Measurements from ENCODE around the gene SYT1. TPM values are rescaled to one million over a fixed set of nuclear protein-coding genes. Genes with fewer than 3 reads are reported as not detected.
A peak's percentile ranks its signal among the peaks of the same experiment; 100 is the strongest.

SYT1 gene
- total and polyA plus RNA-seq, 8 donors: under 0.01 to 11.4 (median 0.88) TPM

DNA sequence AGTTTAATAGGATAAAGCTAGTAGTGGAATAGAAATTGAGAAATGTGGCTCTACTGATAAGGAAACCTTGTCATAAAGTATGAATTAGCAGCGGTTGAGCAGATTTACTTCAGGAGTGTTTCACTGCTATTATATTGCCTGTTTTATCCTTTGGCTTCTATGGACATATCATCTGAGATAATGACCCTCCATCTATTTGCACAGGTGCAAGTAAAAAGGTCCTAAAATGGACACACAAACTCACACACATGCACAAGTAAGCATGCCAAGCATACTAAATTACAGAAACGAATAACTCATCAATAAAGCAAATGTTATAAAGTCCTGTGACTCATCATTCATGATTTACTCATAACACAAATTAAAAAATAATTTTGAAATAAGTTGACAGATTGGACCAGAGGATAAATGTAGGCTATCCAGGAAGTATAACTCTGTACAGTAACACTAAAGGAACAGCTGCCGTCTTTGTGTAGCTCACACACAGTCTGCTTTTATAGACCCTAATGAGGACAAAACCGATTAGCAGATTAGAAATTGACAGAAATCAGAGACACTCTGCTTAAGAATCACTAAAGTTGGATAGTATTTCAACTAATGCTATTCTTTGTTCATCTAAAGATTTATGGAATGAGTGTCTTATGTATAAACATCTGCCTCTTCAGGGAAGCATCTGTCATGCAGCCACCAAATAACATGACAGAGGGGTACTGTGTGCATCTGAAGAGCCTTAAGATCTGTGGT lies 73.9 kb downstream of the SYT1 start:
- Histone ChIP-seq H3K36me3 (no peaks in the 10 kb centered on the region), H3K27ac (no peak overlapping the region), H3K27me3 (no peaks in the 10 kb centered on the region), H3K9me3 (no peaks in the 10 kb centered on the region), H3K4me3 (no peak overlapping the region), H3K4me1 (no peaks in the 10 kb centered on the region)
- intact Hi-C loops (cut with DNase I; ENCODE audit: low total_unique reads): no loop called here
- DNase-seq: no peak
- 58 to 65% (median 62%) methylated on average over 4 of the region's 4 CpGs for WGBS, 5 donors
- TF ChIP-seq POLR2AphosphoS5 (IDR thresholded peaks at IDR 0.05): no peak
- no peak for TF ChIP-seq POLR2A (IDR thresholded peaks at IDR 0.05)
- no peak for TF ChIP-seq EP300 (IDR thresholded peaks at IDR 0.05)
- TF ChIP-seq, protein P1, sequence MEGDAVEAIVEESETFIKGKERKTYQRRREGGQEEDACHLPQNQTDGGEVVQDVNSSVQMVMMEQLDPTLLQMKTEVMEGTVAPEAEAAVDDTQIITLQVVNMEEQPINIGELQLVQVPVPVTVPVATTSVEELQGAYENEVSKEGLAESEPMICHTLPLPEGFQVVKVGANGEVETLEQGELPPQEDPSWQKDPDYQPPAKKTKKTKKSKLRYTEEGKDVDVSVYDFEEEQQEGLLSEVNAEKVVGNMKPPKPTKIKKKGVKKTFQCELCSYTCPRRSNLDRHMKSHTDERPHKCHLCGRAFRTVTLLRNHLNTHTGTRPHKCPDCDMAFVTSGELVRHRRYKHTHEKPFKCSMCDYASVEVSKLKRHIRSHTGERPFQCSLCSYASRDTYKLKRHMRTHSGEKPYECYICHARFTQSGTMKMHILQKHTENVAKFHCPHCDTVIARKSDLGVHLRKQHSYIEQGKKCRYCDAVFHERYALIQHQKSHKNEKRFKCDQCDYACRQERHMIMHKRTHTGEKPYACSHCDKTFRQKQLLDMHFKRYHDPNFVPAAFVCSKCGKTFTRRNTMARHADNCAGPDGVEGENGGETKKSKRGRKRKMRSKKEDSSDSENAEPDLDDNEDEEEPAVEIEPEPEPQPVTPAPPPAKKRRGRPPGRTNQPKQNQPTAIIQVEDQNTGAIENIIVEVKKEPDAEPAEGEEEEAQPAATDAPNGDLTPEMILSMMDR (IDR thresholded peaks at IDR 0.05): no peak

DNA sequence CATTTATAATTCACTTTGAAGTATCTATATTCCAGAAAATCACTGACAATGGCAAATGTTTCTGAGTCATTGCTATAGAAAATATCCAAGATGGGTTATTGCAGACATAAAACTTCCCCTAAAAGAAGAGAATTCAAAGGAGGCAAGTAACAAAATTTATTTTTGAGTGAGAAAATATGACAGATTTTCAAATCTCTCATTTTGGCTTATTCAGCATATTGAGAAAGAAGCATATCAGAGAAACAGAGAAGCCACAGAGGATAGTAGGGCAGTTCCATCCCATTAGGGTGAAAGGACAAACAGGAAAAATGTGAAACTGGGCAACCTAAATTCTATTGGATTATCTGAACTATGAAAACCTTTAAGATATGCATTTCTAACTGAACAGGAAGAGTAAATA lies 85.0 kb downstream of the SYT1 start:
- H3K9me3 ChIP-seq: no peaks in the 10 kb centered on the region
- intact Hi-C loops (cut with DNase I; ENCODE audit: low total_unique reads): no loop called here
- no peak overlapping the region for H3K4me3 ChIP-seq
- DNase-seq: no peak
- H3K36me3 ChIP-seq: no peaks in the 10 kb centered on the region
- no peaks in the 10 kb centered on the region for H3K27me3 ChIP-seq
- no peak overlapping the region for H3K27ac ChIP-seq
- H3K4me1 ChIP-seq: no peaks in the 10 kb centered on the region
- no peak for TF ChIP-seq POLR2AphosphoS5 (IDR thresholded peaks at IDR 0.05)
- no peak for TF ChIP-seq POLR2A (IDR thresholded peaks at IDR 0.05)
- TF ChIP-seq, protein P1 (IDR thresholded peaks at IDR 0.05): no peak
- no peak for TF ChIP-seq EP300 (IDR thresholded peaks at IDR 0.05)

DNA sequence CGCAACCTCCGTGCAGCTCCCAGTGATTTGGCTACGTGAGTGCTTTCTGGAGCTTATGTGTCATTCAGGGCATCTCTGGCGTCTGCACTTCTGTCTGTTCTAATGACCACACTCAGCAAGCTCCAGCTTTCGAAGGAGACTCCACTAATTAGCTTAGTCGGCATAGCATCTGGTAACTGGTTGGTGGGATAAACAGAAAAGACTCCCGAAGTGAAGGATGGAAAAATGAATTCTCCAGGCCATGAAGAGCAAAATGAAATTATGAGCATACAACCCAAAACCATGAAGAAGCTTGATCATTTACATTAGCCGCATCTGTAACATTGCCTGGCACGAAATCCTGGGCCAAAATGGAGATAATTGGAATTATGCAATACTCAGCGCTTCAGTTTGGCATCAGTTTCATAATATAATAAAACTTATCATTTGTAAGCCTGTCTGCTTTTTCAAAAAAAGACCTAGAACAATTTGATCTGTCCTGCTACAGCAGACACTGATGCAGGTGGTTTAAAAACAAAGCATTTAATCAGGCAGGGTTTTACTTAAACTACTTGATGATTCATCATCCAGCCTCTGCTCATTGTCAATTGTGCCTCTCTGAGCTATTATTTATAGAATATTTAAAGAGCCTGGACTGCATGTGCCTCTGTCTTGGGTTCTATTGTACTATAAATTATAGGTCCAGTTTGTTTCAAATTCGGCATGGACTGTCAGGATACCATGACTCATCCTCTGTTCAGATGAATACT lies 87.4 kb downstream of the SYT1 start:
- WGBS, 5 donors: 72 to 83% (median 81%) methylated on average over 11 of the region's 11 CpGs
- H3K27ac ChIP-seq: no peak overlapping the region

DNA sequence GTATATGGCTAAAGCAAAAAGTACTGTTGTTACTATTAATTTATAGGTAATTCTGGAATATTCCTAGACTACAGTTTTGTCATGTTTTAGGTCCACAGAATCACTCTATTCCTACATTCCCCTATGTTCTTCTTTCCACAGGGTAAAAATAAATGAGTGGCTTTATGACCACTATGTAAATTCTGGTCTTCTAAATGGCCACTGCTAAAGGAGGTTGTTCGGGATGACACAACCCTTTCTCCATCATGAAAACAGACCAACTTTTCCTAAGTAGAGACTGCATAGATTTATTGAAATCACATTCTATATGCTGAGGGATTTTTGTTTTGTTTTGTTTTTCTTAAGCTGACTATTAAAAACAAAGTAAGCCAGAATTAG lies 88.0 kb downstream of the SYT1 start:
- no peak overlapping the region for H3K4me3 ChIP-seq
- DNase-seq: no peak
- no peaks in the 10 kb centered on the region for H3K9me3 ChIP-seq
- WGBS, 5 donors: 89 to 95% (median 90%) methylated on average over 1 of the region's 1 CpG
- no peaks in the 10 kb centered on the region for H3K4me1 ChIP-seq
- TF ChIP-seq, protein P1 (IDR thresholded peaks at IDR 0.05): no peak
- TF ChIP-seq POLR2A (IDR thresholded peaks at IDR 0.05) (no peak), EP300 (IDR thresholded peaks at IDR 0.05) (no peak), POLR2AphosphoS5 (IDR thresholded peaks at IDR 0.05) (no peak)
- intact Hi-C loops (cut with DNase I; ENCODE audit: low total_unique reads): no loop called here
- H3K27ac ChIP-seq: no peak overlapping the region
- H3K27me3 ChIP-seq: no peaks in the 10 kb centered on the region
- H3K36me3 ChIP-seq: no peaks in the 10 kb centered on the region

More for the DNA sequence above, 87.4 kb downstream of the SYT1 start:
- Histone ChIP-seq H3K36me3 (no peaks in the 10 kb centered on the region), H3K9me3 (no peaks in the 10 kb centered on the region), H3K4me3 (no peak overlapping the region), H3K27me3 (no peaks in the 10 kb centered on the region), H3K4me1 (no peaks in the 10 kb centered on the region)
- peak in 1 of 2 donors; percentile 36 for DNase-seq
- TF ChIP-seq, protein P1 (IDR thresholded peaks at IDR 0.05): no peak
- TF ChIP-seq EP300 (IDR thresholded peaks at IDR 0.05): no peak
- no peak for TF ChIP-seq POLR2A (IDR thresholded peaks at IDR 0.05)
- TF ChIP-seq POLR2AphosphoS5 (IDR thresholded peaks at IDR 0.05): no peak
- intact Hi-C loops (cut with DNase I; ENCODE audit: low total_unique reads): no loop called here
